AG20443 (cell line): ENCODE results near the gene CAMK2A.
"Not testable (repeated sequence)": the region's sequence is repeated elsewhere in the genome, so short reads cannot be mapped to it uniquely, and the experiment has no call there.

Source experiments
- DNase-seq: peaks from one replicate; pipeline ENCODE4 v3.0.0; 2012; ENCODE audit warnings: low spot score, mixed read lengths

Gene CAMK2A

DNA sequence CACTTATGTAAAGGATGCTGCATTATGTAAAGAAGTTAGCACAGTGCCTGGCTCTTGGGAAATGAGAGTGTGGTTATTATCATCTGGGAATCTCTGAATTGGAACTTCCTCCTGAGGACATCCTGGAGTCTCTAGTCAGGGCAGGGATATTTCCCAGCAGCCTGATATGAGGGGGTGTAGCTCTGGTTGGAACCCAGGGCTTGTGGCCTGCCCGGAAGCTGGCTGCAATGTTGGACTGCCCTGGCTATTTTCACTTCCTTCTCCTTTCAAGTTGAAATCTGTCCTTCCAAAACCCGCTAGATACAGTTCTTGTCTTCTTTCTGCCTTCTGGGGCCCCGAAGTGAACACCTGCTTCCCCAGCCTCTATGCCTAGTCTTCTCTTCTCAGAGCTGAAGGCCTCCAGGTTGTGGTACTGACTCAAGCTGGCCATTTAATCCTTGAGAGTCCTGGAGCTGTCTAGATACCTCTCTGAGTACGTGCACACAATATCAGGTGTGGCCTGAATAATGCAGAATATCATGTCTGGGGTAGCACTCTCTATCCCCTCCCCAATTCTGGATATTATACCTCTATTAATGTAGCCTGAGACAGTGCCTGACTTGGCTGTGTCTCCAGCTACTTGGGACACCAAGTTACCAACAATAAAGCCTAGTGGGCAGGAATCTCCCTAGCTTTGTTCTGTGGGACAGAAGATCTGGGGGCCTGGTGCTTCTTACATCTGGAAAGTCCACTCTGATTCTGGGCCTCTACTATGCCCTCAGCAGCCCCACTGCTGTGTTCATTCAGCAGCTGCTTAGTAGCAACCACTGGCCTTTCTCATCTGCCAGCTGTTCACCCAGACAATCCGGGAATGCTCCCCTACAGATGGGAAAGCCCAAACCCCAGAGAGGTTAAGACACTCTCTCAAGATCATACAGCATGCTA, 54.7 kb downstream of the CAMK2A start:
- no peak for DNase-seq

DNA sequence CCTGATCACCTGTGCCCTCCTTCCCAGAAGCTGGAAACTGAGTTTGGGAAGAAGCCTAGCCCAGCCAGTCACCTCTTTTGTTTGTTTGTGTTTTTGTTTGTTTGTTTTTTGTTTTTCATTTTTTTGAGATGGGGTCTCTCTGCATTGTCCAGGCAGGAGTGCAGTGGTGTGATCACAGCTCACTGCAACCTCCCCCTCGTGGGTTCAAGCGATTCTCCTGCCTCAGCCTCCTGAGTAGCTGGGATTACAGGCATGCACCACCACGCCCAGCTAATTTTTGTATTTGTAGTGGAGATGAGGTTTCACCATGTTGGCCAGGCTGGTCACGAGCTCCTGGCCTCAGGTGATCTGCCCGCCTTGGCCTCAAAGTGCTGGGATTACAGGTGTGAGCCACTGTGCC, 55.9 kb downstream of the CAMK2A start:
- DNase-seq: not testable (repeated sequence)

DNA sequence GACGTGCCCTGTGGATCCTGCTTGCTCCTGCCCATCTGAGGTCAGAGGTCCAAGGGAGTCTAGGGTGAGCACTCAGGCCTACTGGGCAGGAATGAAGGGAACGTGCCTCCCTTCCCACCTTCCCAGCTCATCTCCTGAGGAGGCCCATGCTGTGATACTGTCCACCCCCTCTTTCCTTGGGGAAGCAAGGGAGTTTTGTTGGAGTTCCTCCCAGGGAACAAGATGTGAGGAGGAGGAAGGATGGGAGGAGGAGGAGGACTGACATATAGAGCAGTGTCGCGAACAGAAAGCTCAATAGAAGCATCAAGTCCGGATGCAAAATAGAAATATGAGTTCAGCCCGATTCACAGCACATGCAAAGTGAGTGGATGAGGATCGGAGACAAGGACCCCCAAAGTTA, 58.7 kb downstream of the CAMK2A start:
- no peak for DNase-seq

DNA sequence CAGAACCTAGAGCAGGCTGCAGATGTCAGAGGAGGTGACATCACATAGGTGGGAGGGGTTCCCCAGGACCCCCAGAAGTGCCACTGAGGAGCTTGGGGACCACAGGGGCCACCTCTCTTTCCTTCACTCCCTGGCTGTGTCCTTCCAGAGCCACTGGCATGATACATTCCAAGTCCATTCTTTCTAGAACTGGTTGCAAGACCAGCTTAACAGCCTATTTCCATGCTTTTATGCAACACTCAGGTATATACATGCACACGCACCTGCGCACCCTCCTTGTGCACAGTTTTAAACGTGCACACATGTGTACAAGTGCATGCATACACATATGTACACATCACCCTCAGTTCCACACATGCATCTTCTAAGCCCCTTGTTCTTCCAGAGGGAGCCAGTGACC, 60.0 kb downstream of the CAMK2A start:
- DNase-seq: no peak

DNA sequence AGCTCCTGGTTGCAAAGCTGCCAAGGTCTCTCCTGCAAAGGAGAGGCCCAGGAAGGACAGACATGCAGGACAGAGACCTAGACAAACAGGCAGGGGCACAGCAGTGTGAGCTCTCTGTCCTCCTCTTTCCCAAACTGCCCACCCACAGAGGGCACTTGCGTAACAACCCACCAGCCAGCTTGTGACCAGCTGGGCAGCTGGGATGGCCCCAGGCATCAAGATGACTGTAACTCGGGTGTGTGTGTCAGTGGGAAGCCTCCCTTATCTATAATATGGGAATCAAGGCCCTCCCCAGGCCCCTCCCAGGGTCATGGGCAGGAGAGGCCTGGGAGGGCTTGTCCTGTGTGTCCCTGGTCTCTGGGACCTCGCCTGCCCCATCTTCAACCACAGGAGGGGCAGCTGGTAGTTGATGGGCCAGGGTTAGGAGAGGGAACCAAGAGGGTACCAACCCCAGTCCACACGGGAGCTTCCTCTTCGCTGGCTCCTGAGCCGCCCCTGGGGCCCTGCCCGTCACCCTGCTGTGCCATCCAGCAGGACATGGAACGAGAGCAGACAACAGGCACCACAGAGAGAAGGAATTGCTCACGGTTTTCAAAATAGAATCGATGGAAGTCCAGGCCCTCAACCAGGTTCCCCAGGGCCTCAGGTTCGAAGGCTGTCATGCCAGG, 61.8 kb downstream of the CAMK2A start:
- peak; percentile 69 for DNase-seq

DNA sequence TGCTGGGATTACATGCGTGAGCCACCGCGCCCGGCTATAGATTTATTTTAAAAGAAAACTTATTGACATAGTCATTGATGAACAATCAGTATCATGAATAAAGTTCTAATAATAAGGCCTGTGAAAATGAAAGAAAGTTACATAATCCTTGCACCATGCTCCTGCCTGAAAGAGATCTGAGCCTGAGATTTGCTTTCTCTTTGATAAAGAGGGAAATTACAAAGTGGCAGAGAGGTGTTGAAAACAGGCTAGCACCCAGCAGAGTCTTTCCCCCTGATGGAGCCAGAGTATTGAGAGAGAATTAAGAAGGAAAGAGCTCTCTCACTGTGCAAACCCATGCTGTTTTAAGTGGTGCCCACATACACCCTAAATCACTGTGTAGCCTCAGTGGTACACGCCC, 62.5 kb downstream of the CAMK2A start:
- DNase-seq: no peak

DNA sequence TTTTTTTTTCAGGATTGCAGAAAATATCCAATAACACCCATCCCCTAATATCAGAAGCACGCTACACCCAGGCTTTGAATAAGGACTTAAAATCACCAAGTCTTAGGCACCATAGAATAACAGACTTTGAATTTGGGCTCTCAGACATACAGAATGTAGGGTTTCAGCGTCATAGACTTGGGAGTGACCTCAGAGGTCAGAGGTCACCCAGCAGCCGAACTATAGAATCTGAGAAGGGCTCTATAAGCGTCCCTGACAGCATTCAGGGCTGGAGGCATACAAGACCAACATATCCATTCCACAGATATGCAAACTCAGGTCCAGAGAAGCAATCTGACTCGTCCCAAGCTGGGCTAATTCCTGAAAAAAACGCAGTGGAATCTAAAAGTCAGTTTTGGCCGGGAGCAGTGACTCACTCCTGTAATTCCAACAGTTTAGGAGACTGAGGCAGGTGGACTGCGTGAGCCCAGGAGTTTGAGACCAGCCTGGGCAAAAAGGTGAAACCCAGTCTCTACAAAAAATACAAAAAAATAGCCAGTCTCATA, 65.0 kb downstream of the CAMK2A start:
- DNase-seq: peak; percentile 41

DNA sequence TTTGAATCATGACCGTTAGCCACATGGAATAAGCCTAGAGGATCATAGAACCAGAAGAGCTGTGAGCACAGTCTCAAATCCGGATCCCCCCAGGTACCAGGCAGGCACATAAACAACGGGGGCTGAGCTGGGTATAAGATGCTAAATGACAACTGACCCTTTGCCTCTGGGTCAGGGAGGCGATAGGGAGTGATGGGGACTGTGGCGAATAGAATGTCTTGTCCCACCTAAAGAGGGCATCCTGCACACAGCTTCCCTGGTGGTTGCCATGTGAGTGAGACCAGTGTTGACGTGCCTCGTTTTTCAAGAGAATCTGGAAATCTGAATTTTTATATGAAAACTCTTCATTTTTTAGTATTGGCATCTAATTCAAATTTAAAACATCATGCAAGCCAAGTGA, 66.1 kb downstream of the CAMK2A start:
- no peak for DNase-seq

DNA sequence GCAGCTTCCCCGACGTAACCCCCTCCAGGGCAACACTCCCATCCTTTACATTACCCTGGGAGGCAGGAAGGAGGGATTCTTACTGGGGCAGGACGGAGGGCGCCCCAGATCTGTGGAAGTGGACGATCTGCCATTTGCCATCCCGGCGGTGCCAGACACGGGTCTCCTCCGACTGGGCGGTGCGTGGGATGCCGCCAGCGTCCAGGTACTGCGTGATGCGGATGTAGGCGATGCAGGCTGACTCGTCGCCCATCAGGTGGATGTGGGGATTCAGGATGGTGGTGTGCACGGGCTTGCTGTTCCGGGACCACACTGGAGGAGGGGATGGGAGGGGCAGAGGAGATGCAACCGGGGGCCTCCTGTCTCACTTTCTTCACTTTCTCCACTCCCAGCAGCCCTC, 66.7 kb downstream of the CAMK2A start:
- no peak for DNase-seq

DNA sequence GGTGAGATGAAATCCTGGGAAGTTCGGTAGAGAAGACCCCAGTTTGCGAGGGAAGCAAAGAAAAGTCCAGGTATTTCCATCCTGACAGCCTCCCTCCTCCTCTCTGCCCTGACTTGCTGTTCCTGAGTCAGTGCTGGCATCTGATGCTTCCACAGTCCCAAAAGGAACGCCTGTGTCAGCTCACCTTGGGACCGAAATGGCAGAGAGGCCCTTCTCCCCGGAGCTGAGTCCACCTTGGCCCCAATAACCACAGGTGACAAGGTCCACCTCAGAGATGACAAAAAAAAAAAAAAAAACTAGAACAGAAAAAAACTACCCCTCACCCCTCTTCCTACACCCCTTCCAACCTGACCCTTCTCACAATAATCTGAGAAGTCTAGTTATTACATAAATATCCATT, 68.1 kb downstream of the CAMK2A start:
- DNase-seq: no peak

DNA sequence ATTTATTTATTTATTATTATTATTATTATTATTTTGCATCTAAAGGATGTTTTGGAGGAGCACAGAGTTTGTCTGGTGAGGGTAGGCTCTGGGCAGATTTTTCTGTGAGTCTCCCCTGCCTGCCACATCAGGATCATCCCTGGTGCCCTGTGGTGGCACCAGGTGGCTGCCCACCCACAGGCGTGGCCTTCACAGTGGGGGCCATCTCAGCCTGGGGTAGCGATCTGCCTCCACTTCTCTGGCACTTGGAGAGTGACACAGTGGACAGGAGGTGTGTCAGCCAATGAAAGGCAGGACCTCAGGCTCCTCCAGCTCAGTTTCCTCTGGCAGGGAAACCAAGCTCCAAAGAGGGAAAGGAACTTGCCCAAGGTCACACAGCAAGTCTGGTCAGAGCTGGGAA, 69.7 kb downstream of the CAMK2A start:
- no peak for DNase-seq

DNA sequence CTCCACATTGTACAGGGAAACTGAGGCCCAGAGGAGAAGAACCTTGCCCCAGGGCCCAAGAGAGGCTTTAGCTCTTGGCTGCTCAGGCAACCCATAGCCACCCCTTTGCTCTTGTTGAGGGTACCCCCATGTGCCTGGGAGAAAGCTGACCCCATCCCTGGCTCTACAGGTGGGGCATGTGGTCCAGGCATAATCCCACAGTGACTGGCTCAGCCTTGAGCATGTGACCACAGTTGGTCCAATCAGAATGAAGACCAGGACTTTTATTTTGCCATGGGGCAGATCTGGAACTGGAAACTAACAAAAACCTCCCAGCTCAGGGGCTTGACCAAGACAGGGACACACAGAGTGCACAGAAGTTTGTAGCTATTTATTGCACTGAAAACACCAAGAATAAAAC, 70.4 kb downstream of the CAMK2A start:
- peak; percentile 33 for DNase-seq

DNA sequence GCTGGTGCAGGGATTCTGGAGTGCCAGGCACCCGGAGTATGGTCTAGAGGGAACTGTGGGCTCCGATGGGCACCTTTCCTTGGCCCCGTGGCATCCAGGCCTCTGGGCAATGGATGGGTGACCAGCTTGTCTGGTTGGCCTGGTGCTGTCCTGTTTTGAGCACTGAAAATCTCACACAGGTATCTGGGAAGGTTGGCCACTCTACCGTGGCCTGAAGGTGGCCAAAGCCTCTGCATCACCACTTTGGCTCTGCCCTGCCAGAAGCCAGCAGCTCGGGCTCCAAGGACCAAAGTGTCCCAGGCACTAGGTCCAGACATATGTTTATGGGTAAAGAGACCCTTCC, 70.9 kb downstream of the CAMK2A start:
- DNase-seq: no peak

DNA sequence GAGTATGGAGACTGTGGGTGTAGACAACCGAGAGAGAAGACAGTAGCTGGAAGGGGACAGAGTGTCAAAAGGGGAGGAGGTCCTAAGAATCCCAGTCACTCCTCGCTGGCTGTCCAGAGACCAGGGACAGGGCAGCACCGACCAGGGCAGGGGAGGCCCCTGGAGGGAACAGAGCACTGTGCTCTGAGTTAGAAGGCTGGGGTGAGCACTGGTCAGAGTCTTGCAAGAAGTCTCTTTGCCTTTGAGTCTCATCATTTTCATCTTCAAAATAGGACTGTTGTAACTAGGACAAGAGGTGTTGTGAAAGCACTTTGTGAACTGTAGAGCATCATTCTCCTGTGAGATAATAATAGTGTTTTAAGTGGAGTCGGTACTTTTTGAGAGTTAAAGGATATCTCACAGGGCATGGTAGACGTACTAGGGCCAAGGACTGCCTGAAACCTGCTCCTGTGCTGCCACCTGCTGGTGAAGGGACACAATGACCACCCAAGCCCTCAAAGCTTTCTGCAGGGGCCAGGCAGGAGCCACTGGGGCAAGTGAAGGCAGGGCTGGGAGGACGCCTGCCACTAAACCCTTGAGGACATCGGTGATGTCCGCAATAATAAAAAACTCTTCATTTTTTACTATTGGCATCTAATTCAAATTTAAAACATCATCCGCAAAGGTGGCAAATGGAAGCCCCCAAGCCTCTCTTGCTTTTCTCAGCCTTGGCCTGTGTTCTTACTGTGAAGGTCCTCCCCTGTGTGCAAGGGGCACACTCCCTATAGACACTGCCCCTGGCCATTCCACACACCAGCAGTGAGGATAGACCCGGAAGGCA, 71.5 kb downstream of the CAMK2A start:
- peak; percentile 92 for DNase-seq

DNA sequence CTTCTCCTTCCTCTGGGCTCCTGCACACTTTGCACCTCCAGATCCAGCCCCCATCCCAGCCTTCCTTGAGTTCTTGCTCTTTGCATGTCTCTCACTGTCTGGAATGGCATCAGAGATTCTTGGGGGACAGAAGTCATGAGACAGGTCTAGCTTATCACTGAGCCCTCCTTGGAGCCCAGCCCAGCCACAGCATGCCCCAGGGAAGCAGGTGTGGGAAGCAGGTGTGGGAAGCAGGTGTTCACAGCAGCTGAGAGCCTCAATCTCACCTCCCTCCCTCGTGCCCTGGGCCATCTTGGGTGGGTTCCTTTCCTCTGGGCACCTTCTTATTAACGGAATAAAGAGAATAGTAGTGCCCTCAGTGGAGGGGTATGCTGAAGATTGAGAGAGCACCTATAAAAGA, 72.5 kb downstream of the CAMK2A start:
- DNase-seq: no peak

DNA sequence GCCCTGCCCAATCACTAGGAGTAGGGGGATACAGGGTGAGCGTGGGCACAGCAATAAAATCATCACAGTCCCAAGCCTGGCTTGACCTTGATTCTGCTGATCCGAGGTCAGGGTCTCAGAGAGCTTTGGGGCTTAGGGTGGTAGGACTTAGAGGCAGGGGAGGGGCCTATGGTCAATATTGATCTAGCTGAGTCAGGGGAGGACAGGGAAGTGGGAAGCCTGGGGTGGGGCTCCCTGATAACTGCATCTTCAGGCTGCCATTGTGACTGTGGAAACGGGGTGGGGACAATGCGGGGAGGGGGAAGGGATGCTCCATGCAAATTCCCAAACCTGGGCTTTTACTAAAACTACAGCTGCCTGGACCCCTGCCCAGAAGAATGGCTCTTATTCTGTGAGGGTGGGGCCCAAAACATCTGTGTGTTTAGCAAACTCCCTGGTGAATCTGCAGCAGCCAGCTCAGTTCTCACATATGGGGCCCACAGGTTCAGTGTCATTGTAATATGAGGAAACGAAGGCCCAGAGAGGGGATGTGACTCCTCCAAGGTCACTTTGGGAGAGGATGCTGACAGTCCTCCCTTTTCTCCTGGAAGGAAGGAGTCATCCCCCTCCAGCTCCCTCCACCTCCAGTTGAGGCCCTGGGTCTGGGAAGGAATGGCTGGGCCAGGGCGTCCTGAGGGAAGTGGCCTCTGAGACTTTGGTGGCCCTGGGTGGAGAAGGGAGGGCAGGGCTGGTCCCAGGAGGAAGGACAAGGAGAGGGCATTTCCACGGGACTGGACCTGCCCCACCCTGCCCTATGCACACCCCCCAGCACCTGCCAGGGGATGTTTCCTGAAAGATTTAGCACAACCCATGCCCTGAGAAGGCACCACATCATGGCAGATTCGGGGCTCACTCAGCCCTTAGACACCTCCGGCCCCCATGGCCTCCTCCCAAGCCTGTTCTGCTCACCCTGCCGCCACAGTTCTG, 73.3 kb downstream of the CAMK2A start:
- no peak for DNase-seq

DNA sequence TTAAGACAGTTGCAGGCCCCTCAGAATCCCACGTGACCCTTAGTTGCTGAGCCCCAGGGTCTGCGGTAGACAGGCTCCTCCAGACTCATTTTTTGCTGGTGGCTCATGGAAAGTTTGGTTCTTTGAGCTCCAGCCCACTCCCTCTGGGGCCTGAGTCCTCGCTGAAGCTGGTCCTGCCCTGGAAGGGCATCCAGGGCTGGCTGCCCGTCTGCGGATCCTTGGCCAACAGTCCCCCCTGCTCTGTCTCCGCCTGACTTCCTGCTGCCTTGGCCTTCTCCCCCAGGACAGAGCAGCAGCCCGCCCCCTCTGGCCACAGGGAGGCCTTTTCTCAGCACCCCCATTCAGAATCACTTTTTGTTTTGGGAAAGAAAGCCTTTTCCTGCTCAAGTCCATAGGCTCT, 75.3 kb downstream of the CAMK2A start:
- peak; percentile 77 for DNase-seq

DNA sequence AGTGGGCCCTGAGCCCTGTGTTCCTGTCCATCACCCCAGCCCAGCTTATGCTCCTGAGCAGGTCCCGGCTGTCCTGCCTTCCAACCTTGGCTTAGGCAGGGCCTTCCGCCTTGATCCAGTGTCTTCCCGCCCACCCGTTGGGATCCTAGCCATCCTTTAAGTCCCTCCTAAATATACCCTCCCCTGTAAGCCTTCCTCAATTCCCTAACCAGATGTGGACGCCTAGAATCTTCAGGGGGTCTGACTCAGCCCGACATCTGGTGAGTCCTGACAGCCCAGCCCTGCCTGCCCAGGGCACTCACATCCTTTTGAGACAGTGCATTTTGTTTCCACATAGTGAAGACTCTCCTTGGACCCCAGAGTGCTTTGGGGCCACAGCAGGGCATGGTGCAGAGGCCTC, 76.0 kb downstream of the CAMK2A start:
- DNase-seq: peak; percentile 72

DNA sequence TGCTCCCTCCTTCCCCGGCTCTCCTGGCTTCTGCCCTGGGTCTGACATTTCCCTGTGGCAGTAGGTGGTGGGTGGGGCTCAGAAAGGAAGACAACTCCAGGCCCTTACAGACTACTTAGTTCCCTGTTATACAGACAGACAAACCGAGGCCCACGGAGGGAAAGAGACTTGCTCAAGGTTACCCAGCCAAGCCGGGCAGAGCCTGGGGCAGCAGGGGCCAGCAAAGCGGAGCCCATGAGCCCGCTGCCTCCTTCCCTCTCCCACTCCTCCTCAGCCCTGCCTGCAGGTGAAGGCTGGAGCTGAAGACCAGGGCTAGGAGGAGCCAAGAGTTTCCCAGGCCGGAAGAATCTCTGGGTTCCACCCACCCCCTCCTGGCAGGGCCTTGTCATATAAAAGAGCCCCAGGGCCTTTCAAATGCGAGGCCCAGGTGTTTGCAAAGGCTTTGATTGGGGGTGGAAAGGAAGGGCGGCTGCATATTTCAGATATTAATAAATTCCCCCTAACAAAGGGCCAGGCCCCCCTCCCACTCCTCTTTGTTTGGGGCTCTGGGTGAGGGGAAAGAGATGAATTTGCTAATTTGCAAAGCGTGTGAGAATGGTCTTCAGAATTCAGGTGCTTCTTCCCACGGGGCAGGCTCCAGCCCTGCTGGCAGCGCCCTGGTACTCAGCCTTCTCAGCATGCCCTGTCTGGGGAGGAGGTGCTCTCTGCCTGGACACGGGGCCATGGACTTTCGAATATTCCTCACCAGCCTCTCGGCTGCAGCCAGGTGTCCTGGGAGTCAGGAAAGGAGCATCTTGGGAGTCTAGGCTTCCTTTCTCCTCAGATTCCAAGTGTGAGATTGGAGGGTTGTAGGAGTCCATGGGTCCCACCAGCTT, 78.2 kb downstream of the CAMK2A start:
- no peak for DNase-seq

DNA sequence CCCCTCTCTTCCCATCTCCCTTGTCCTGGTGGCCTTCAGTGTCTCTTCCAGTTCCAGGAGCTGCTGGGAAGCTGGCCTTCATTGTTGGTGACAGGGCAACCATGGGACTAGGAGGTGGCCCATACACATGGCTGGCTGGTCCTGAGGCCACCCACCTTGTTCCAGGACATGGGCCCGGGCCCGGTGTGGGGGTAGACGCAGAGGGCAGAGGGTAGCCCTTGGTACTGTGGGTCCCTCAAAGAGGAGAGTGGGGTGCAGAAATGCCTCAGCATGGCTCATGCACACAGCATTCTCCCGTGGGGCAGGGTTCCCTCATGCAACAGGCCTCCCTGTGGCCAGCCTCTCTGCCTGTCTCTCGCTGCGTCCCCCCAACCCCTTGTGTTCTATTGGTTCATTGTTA, 78.9 kb downstream of the CAMK2A start:
- DNase-seq: no peak
